Loucy (cell line): Measurements from ENCODE around the gene SFT2D3.

ENCODE experiments used
- H2AFZ ChIP-seq: fragments of 200-600 bp; sonication (generic); 2 replicates; pipeline ENCODE4 v1.6.0; 2016; ENCODE audit warnings: antibody characterized with exemption, mild to moderate bottlenecking, low read length, moderate library complexity
- H3F3A ChIP-seq: fragments of 200-600 bp; 2 replicates; pipeline ENCODE4 v1.6.0; 2016; ENCODE audit warnings: antibody characterized with exemption, low read depth, mild to moderate bottlenecking
- H3K27me3 ChIP-seq: fragments of 200-600 bp; sonication (generic); 2 replicates; pipeline ENCODE4 v1.6.1; 2014; ENCODE audit warnings: low read length, mild to moderate bottlenecking; ENCODE audit not compliant: insufficient read depth, poor library complexity, severe bottlenecking
- H3K36me3 ChIP-seq: fragments of 200-600 bp; sonication (generic); 2 replicates; pipeline ENCODE4 v1.6.1; 2016; ENCODE audit warnings: low read length; ENCODE audit not compliant: insufficient read depth
- H3K4me1 ChIP-seq: fragments of 200-600 bp; sonication (generic); 2 replicates; pipeline ENCODE4 v1.5.1; 2014; ENCODE audit warnings: low read length, mild to moderate bottlenecking; ENCODE audit not compliant: insufficient read depth, poor library complexity, severe bottlenecking
- H3K4me2 ChIP-seq: fragments of 200-600 bp; sonication (generic); 2 replicates; pipeline ENCODE4 v1.6.0; 2014; ENCODE audit warnings: antibody characterized with exemption, low read length, low read depth, mild to moderate bottlenecking; ENCODE audit not compliant: poor library complexity, severe bottlenecking
- H3K4me3 ChIP-seq: fragments of 200-600 bp; sonication (generic); 2 replicates; pipeline ENCODE4 v1.5.1; 2014; ENCODE audit warnings: low read length, mild to moderate bottlenecking, mixed read lengths; ENCODE audit not compliant: poor library complexity, severe bottlenecking
- H3K79me2 ChIP-seq: fragments of 200-600 bp; sonication (generic); 2 replicates; pipeline ENCODE4 v1.6.1; 2014; ENCODE audit warnings: low read length; ENCODE audit not compliant: insufficient read depth
- H3K9ac ChIP-seq: fragments of 200-600 bp; sonication (generic); 2 replicates; pipeline ENCODE4 v1.6.0; 2014; ENCODE audit warnings: mild to moderate bottlenecking, low read depth, low read length, moderate library complexity; ENCODE audit not compliant: poor library complexity, severe bottlenecking
- H3K9me2 ChIP-seq: fragments of 200-600 bp; sonication (generic); replicated peaks from 2 replicates; pipeline ENCODE4 v1.6.1; 2016; ENCODE audit warnings: low read depth, low read length, mixed read lengths
- H3K9me3 ChIP-seq: fragments of 200-600 bp; sonication (generic); 2 replicates; pipeline ENCODE4 v1.6.1; 2014; ENCODE audit warnings: mild to moderate bottlenecking, antibody characterized with exemption, low read length, low read depth; ENCODE audit not compliant: insufficient read depth
- H4K20me1 ChIP-seq: fragments of 200-600 bp; sonication (generic); 2 replicates; pipeline ENCODE4 v1.6.0; 2014; ENCODE audit warnings: antibody characterized with exemption, low read length, mild to moderate bottlenecking; ENCODE audit not compliant: insufficient read depth, poor library complexity, severe bottlenecking
- EZH2phosphoT487 ChIP-seq: fragments of 200-600 bp; IDR thresholded peaks from 2 replicates; pipeline ENCODE4 v1.6.1; 2018; ENCODE audit warnings: antibody characterized with exemption, mild to moderate bottlenecking, moderate library complexity, borderline replicate concordance
- TF ChIP-seq, protein P1 (sequence below): fragments of 200-600 bp; sonication (generic); conservative IDR thresholded peaks from 2 replicates; pipeline ENCODE4 v1.5.1; 2014; ENCODE audit warnings: mild to moderate bottlenecking, antibody characterized with exemption, low read length

The SFT2D3 gene

DNA sequence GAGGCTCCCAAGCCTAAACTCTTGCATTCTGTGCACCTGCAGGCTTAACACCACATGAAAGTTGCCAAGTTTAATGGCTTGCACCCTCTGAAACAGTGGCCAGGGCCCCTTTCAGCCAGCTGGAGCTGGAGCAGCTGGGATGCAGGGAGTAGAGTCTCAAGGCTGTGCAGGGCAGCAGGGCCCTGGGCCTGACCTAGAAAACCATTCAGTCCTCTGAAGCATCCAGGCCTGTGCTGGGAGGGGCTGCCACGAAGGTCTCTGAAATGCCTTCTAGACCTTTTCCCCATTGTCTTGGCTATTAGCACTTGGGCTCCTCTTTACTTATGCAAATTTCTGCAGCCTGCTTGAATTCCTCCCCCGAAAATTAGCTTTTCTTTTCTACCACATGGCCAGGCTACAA lies 10.6 kb upstream of the SFT2D3 start:
- Histone ChIP-seq H3K4me3 (no peak overlapping the region), H3K9me3 (peaks cover 21% of the 10 kb centered on the region; the same call in 1 of the 2 replicates), H3K4me1 (no peaks in the 10 kb centered on the region), H3K79me2 (no peaks in the 10 kb centered on the region), H3K9ac (no peak overlapping the region), H2AFZ (no peak overlapping the region), H4K20me1 (no peaks in the 10 kb centered on the region), H3K27me3 (no peaks in the 10 kb centered on the region), H3K36me3 (no peaks in the 10 kb centered on the region), H3K4me2 (no peak overlapping the region), H3F3A (no peaks in the 10 kb centered on the region), H3K9me2 (no peaks in the 10 kb centered on the region)
- TF ChIP-seq EZH2phosphoT487 = no peak

DNA sequence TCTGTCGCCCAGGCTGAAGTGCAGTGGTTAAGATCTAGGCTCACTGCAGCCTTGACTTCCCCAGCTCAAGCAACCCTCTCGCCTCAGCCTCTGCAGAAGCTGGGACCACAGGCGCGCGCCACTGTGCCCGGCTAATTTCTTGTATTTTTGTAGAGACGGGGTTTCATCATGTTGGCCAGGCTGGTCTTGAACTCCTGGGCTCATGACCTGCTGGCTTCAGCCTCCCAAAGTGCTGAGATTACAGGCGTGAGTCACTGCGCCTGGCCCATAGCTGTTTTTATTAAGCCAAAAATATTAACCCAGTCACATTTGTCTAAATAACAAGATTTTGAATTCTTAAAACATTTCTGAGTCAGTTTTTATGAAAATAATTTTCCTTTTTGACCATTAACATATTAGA lies 6.3 kb upstream of the SFT2D3 start:
- Histone ChIP-seq H2AFZ (no peak overlapping the region), H3K4me1 (no peaks in the 10 kb centered on the region)

DNA sequence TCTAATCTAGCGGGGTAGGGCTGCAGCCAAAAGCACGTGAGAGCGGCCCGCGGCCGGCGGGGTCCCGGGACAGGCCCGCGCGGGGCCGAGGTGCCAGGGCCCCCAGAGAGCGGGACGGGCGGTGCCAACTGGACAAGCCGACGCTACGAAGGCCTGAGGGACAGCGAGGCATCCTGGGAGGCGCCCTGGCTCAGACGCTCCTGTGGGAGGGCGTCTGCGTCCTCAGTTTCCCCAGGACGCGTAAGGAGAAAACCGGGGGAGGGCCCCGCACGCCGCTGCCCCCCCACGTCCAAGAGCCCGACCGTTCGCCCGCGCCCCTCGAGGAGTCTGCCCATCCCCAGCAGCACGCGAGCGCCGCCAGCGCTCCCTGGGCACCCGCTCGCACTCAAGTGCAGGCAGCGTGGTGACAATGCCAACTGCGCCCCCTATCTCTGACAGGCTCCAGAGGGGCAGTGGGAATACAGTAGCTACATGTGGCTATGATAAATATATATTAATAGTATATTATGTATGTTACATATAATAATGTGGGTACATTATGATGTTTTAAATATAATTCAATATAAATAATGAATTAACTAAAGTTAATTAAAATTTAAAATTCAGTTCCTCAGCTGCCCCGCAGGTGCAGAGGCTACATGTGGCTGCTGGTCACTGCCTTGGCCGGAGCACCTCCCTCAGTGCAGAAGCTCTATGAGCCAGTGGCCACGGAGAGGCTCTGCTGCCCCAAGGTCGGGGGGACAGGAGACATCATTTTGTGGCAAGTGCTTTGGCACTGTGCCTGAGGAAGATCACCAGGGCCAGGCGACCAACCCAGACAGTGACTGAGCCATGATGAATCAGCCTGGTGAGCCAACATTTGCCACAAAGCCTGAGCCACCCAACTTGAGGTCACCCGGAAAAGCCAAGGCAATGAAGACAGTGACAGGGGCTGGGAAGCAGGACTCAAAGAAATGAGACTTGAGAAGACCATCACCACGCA lies 5.5 kb upstream of the SFT2D3 start:
- Histone ChIP-seq H3K79me2 (no peaks in the 10 kb centered on the region), H4K20me1 (no peaks in the 10 kb centered on the region), H3K4me2 (no peak overlapping the region), H3K9me2 (no peaks in the 10 kb centered on the region), H3K4me3 (no peak overlapping the region), H3K9me3 (peaks cover 5% of the 10 kb centered on the region; the same call in 1 of the 2 replicates), H2AFZ (no peak overlapping the region), H3K36me3 (no peaks in the 10 kb centered on the region), H3K9ac (no peak overlapping the region), H3K27me3 (no peaks in the 10 kb centered on the region), H3F3A (no peaks in the 10 kb centered on the region), H3K4me1 (peaks cover 5% of the 10 kb centered on the region)
- no peak for TF ChIP-seq EZH2phosphoT487
- TF ChIP-seq, protein P1, sequence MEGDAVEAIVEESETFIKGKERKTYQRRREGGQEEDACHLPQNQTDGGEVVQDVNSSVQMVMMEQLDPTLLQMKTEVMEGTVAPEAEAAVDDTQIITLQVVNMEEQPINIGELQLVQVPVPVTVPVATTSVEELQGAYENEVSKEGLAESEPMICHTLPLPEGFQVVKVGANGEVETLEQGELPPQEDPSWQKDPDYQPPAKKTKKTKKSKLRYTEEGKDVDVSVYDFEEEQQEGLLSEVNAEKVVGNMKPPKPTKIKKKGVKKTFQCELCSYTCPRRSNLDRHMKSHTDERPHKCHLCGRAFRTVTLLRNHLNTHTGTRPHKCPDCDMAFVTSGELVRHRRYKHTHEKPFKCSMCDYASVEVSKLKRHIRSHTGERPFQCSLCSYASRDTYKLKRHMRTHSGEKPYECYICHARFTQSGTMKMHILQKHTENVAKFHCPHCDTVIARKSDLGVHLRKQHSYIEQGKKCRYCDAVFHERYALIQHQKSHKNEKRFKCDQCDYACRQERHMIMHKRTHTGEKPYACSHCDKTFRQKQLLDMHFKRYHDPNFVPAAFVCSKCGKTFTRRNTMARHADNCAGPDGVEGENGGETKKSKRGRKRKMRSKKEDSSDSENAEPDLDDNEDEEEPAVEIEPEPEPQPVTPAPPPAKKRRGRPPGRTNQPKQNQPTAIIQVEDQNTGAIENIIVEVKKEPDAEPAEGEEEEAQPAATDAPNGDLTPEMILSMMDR = no peak

More for the DNA sequence above, 6.3 kb upstream of the SFT2D3 start:
- Histone ChIP-seq H3K9me2 (no peaks in the 10 kb centered on the region), H3K4me2 (no peak overlapping the region), H3K79me2 (no peaks in the 10 kb centered on the region), H3K4me3 (no peak overlapping the region), H3F3A (no peaks in the 10 kb centered on the region), H3K9ac (no peak overlapping the region), H3K9me3 (peaks cover 13% of the 10 kb centered on the region; the same call in 1 of the 2 replicates), H3K36me3 (no peaks in the 10 kb centered on the region), H4K20me1 (no peaks in the 10 kb centered on the region), H3K27me3 (no peaks in the 10 kb centered on the region)
- TF ChIP-seq EZH2phosphoT487 = no peak
- TF ChIP-seq, protein P1 = no peak
